ENCODE measurements around the gene KDELR1. TPM values are rescaled to one million over a fixed set of nuclear protein-coding genes. Genes with fewer than 3 reads are reported as not detected.

The KDELR1 gene
- total RNA-seq, 1 donor from 2014 or later, result 227 TPM

GRCh38 chr19:48341515-48342413 is 49.6 kb downstream of the KDELR1 start:
- H3K9me3 Mint-ChIP-seq, result no peaks in the 10 kb centered on the region
- H3K4me3 Mint-ChIP-seq, result no peak overlapping the region
- H3K27me3 Mint-ChIP-seq, result no peaks in the 10 kb centered on the region
- TF ChIP-seq CTCF (conservative IDR thresholded peaks at IDR 0.05), result no peak
- no peak overlapping the region for H3K27ac Mint-ChIP-seq
- no peaks in the 10 kb centered on the region for H3K36me3 Mint-ChIP-seq
- DNase-seq (ENCODE audit: extremely low spot score, unreplicated experiment), result no peak
- no peaks in the 10 kb centered on the region for H3K4me1 Mint-ChIP-seq (ENCODE audit: unreplicated experiment)

- Mint-ChIP-seq H3K27ac (no peak overlapping the region), H3K9me3 (no peaks in the 10 kb centered on the region), H3K27me3 (no peaks in the 10 kb centered on the region), H3K4me3 (no peak overlapping the region), H3K4me1 (ENCODE audit: unreplicated experiment) (no peaks in the 10 kb centered on the region), H3K36me3 (no peaks in the 10 kb centered on the region)
- no peak for TF ChIP-seq CTCF (conservative IDR thresholded peaks at IDR 0.05)
- DNase-seq (ENCODE audit: extremely low spot score, unreplicated experiment), result no peak
Observed at GRCh38 chr19:48340995-48341394, 50.4 kb downstream of the KDELR1 start.

- TF ChIP-seq CTCF (conservative IDR thresholded peaks at IDR 0.05), result no peak
- Mint-ChIP-seq H3K36me3 (no peaks in the 10 kb centered on the region), H3K4me3 (no peak overlapping the region), H3K27me3 (no peaks in the 10 kb centered on the region), H3K4me1 (ENCODE audit: unreplicated experiment) (no peaks in the 10 kb centered on the region), H3K9me3 (no peaks in the 10 kb centered on the region), H3K27ac (no peak overlapping the region)
- DNase-seq (ENCODE audit: extremely low spot score, unreplicated experiment), result no peak
Observed at GRCh38 chr19:48338802-48339503, 52.4 kb downstream of the KDELR1 start.

GRCh38 chr19:48338253-48338755 is 53.0 kb downstream of the KDELR1 start:
- TF ChIP-seq CTCF (conservative IDR thresholded peaks at IDR 0.05), result no peak
- H3K4me3 Mint-ChIP-seq, result no peak overlapping the region
- H3K27me3 Mint-ChIP-seq, result no peaks in the 10 kb centered on the region
- H3K36me3 Mint-ChIP-seq, result no peaks in the 10 kb centered on the region
- no peak for DNase-seq (ENCODE audit: extremely low spot score, unreplicated experiment)
- no peaks in the 10 kb centered on the region for H3K9me3 Mint-ChIP-seq
- no peak overlapping the region for H3K27ac Mint-ChIP-seq
- peaks cover under 1% of the 10 kb centered on the region for H3K4me1 Mint-ChIP-seq (ENCODE audit: unreplicated experiment)

GRCh38 chr19:48333467-48334384 is 57.6 kb downstream of the KDELR1 start:
- Mint-ChIP-seq H3K4me3 (peak overlapping the region; percentile 86), H3K27ac (peak overlapping the region; percentile 96)
- peak; percentile 78 for TF ChIP-seq CTCF (conservative IDR thresholded peaks at IDR 0.05)

More at GRCh38 chr19:48333467-48334384, 57.6 kb downstream of the KDELR1 start:
- Mint-ChIP-seq H3K36me3 (no peaks in the 10 kb centered on the region), H3K4me1 (ENCODE audit: unreplicated experiment) (peaks cover 28% of the 10 kb centered on the region), H3K27me3 (peaks cover 3% of the 10 kb centered on the region), H3K9me3 (no peaks in the 10 kb centered on the region)
- peak; percentile 85 for DNase-seq (ENCODE audit: extremely low spot score, unreplicated experiment)

Measured in type B pancreatic cell (in vitro differentiated cells).